GM20431 (cell line): ENCODE results near the gene OR13A1.
"Not testable (repeated sequence)": the region's sequence is repeated elsewhere in the genome, so short reads cannot be mapped to it uniquely, and the experiment has no call there.

Source experiments
- in situ Hi-C: fragments of 300-500 bp; cut with MseI, MboI; formaldehyde crosslinking; loops from one replicate; pipeline ENCODE4 v1.15.0; 2020; ENCODE audit warnings: low sequenced_read_pairs; ENCODE audit not compliant: unreplicated experiment

Gene OR13A1

GRCh38 chr10:45286980-45287379 lies 28.4 kb downstream of the OR13A1 start:
- in situ Hi-C loops: no loop called here

- in situ Hi-C loops: no loop called here
Observed at GRCh38 chr10:45282061-45282460, 33.3 kb downstream of the OR13A1 start.

GRCh38 chr10:45280113-45280760 lies 35.2 kb downstream of the OR13A1 start:
- in situ Hi-C loops: no loop called here

- in situ Hi-C loops: no loop called here
Observed at GRCh38 chr10:45279682-45280081, 35.7 kb downstream of the OR13A1 start.

- in situ Hi-C loops: no loop called here
Observed at GRCh38 chr10:45278860-45279498, 36.4 kb downstream of the OR13A1 start.

GRCh38 chr10:45276146-45276545 lies 39.3 kb downstream of the OR13A1 start:
- in situ Hi-C loops: not testable (repeated sequence)

- in situ Hi-C loops: no loop called here
Observed at GRCh38 chr10:45274364-45274763, 41.0 kb downstream of the OR13A1 start.

- in situ Hi-C loops: not testable (repeated sequence)
Observed at GRCh38 chr10:45267777-45268176, 47.6 kb downstream of the OR13A1 start.

- in situ Hi-C loops: no loop called here
Observed at GRCh38 chr10:45265996-45266395, 49.4 kb downstream of the OR13A1 start.

GRCh38 chr10:45261946-45262345 lies 53.5 kb downstream of the OR13A1 start:
- in situ Hi-C loops: no loop called here

GRCh38 chr10:45261243-45261775 lies 54.1 kb downstream of the OR13A1 start:
- in situ Hi-C loops: no loop called here

GRCh38 chr10:45260635-45261034 lies 54.8 kb downstream of the OR13A1 start:
- in situ Hi-C loops: not testable (repeated sequence)

- in situ Hi-C loops: not testable (repeated sequence)
Observed at GRCh38 chr10:45259786-45260495, 55.5 kb downstream of the OR13A1 start.

GRCh38 chr10:45257600-45257999 lies 57.8 kb downstream of the OR13A1 start:
- in situ Hi-C loops: no loop called here

- in situ Hi-C loops: no loop called here
Observed at GRCh38 chr10:45256246-45256645, 59.2 kb downstream of the OR13A1 start.

GRCh38 chr10:45255706-45256105 lies 59.7 kb downstream of the OR13A1 start:
- in situ Hi-C loops: no loop called here

GRCh38 chr10:45254892-45255291 lies 60.5 kb downstream of the OR13A1 start:
- in situ Hi-C loops: no loop called here

GRCh38 chr10:45253183-45253914 lies 62.1 kb downstream of the OR13A1 start:
- in situ Hi-C loops: no loop called here
